SK-N-MC (cell line): Measurements from ENCODE around the gene C1QTNF9.

Experiments
- EZH2 ChIP-seq: fragments of 200-600 bp; sonication (generic); IDR thresholded peaks from one replicate; pipeline ENCODE4 v1.6.1; 2017; ENCODE audit warnings: antibody characterized with exemption
- FOXP2 ChIP-seq: optimal IDR thresholded peaks from 2 replicates; pipeline ENCODE3; 2011; ENCODE audit warnings: mild to moderate bottlenecking, moderate library complexity; ENCODE audit not compliant: insufficient read depth; ENCODE audit errors: extremely low read length, control extremely low read depth
- POLR2AphosphoS5 ChIP-seq: IDR thresholded peaks from 2 replicates; pipeline ENCODE4 v1.6.1; 2012; ENCODE audit warnings: mild to moderate bottlenecking, low read depth, low read length, borderline replicate concordance

DNA sequence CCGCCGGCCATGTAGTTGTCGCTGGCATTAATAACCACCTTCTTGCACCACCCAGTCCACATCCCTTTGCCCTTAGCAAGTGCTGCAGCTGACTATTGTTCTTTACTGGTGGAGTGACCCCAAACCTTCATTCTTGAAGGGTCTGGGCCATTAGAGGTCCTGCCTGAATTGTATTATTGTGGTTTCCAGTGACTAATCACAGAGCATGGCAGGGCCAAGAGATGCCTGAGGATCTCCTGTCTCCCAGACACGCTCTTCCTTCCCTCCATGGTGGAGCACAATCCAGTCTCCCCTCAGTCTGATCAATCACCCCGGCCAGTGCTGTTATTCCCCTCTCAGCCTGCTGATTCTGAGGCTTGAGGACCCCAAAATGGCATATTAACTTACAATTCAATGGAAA, 39.0 kb downstream of the C1QTNF9 start:
- no peak for TF ChIP-seq POLR2AphosphoS5
- TF ChIP-seq EZH2: no peak
- no peak for TF ChIP-seq FOXP2
